Natural killer cell treated with Interleukin-12 subunit alpha and Interleukin-12 subunit beta and Interleukin-15 and Interleukin-18, amount 100 ng/mL, for 72 hours (primary cell): Measurements from ENCODE around the gene UGGT1. TPM values are rescaled to one million over a fixed set of nuclear protein-coding genes. Genes with fewer than 3 reads are reported as not detected.

Experiments
- ATAC-seq, 2 donors: fragments of 150-1000 bp; cut with Tn5 transposase in 1 of 2; sonication (Bioruptor Pico), chemical (Tn5 transposase) in 1 of 2; 2 replicates each; pipeline ENCODE4 v1.10.0; 2021
- DNase-seq: peaks from one replicate; pipeline ENCODE4 v3.0.0; 2022; ENCODE audit warnings: low spot score
- H3K27ac Mint-ChIP-seq, 2 donors: 1 replicate in 1 of 2; 2 replicates in 1 of 2; pipeline ENCODE4 v1.8.0; 2022; ENCODE audit warnings: mixed read lengths in 2 of 2, mild to moderate bottlenecking in 1 of 2, moderate library complexity in 1 of 2
- H3K27me3 Mint-ChIP-seq, 2 donors: 1 replicate in 1 of 2; 2 replicates in 1 of 2; pipeline ENCODE4 v1.8.0; 2022; ENCODE audit warnings: mixed read lengths in 2 of 2
- H3K36me3 Mint-ChIP-seq: one replicate; pipeline ENCODE4 v1.8.0; 2022; ENCODE audit warnings: mixed read lengths
- H3K4me1 Mint-ChIP-seq, 2 donors: 1 replicate in 1 of 2; 2 replicates in 1 of 2; pipeline ENCODE4 v1.8.0; 2022; ENCODE audit warnings: low read depth in 2 of 2, mixed read lengths in 2 of 2, mild to moderate bottlenecking in 1 of 2
- H3K4me3 Mint-ChIP-seq: one replicate; pipeline ENCODE4 v1.8.0; 2022; ENCODE audit warnings: mixed read lengths
- H3K9me3 Mint-ChIP-seq: 2 replicates; pipeline ENCODE4 v1.8.0; 2022; ENCODE audit warnings: mixed read lengths
- total RNA-seq, 2 donors: library from RNA; stranded (reverse); gene quantifications; one replicate each; pipeline ENCODE4 v1.2.3, GENCODE V29; 2022

Gene UGGT1
- total RNA-seq, 2 donors from 2014 or later: 64.8 to 76.5 TPM

GRCh38 chr2:128232965-128233789 is 142.2 kb downstream of the UGGT1 start:
- Mint-ChIP-seq H3K36me3 (no peaks in the 10 kb centered on the region), H3K4me1 (no peaks in the 10 kb centered on the region), H3K27me3 (peaks cover 0 to 3% of the 10 kb centered on the region in 2 donors), H3K27ac (peak overlapping the region in 1 of 2 donors; percentile 75), H3K9me3 (no peaks in the 10 kb centered on the region), H3K4me3 (peak overlapping the region; percentile 71)
- DNase-seq (peak; percentile 89), ATAC-seq (peak; percentile 97)

DNA sequence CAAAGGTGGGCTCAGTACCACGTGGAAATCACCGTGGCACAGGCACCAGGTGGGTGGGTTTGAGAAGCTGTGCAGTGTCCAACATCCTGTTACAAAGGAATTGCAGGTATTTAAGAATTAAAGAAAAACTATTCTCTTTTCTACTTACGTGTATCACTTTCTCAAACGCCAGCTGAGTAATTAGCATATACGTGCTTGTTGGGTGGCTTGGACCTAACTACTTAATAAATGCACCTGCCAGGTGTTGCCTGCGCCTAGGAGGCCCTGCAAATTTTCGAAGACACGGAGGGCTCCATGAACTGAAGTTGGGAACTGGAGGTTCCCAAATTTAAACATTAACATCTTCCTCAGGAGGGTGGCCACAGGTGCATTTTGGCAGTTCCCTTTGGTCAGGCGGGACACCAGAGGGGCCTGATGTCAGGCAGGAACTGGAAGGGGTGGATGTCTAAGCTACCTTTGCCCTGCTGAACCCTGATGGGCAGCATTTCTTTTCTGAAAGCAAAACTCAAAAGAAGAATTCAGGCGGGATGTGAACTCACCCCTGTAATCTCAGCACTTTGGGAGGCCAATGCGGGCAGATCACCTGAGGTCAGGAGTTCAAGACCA is 142.9 kb downstream of the UGGT1 start:
- Mint-ChIP-seq H3K27ac (peak overlapping the region in 1 of 2 donors; percentile 75), H3K27me3 (peaks cover 0 to 3% of the 10 kb centered on the region in 2 donors), H3K4me1 (no peaks in the 10 kb centered on the region), H3K4me3 (peak overlapping the region; percentile 71), H3K9me3 (no peaks in the 10 kb centered on the region), H3K36me3 (no peaks in the 10 kb centered on the region)
- DNase-seq (no peak), ATAC-seq (no peak)

GRCh38 chr2:128234613-128235012 is 143.6 kb downstream of the UGGT1 start:
- DNase-seq: no peak
- no peaks in the 10 kb centered on the region for H3K4me1 Mint-ChIP-seq
- no peak for ATAC-seq
- H3K36me3 Mint-ChIP-seq: no peaks in the 10 kb centered on the region
- H3K27me3 Mint-ChIP-seq: peaks cover 0 to 3% of the 10 kb centered on the region in 2 donors
- H3K9me3 Mint-ChIP-seq: no peaks in the 10 kb centered on the region
- no peak overlapping the region for H3K4me3 Mint-ChIP-seq
- H3K27ac Mint-ChIP-seq: no peak overlapping the region

- Mint-ChIP-seq H3K27me3 (peaks cover 0 to 3% of the 10 kb centered on the region in 2 donors), H3K27ac (no peak overlapping the region), H3K9me3 (no peaks in the 10 kb centered on the region), H3K36me3 (no peaks in the 10 kb centered on the region), H3K4me1 (no peaks in the 10 kb centered on the region), H3K4me3 (no peak overlapping the region)
- ATAC-seq: no peak
- DNase-seq: no peak
Measured at GRCh38 chr2:128235581-128235980, 144.6 kb downstream of the UGGT1 start.

DNA sequence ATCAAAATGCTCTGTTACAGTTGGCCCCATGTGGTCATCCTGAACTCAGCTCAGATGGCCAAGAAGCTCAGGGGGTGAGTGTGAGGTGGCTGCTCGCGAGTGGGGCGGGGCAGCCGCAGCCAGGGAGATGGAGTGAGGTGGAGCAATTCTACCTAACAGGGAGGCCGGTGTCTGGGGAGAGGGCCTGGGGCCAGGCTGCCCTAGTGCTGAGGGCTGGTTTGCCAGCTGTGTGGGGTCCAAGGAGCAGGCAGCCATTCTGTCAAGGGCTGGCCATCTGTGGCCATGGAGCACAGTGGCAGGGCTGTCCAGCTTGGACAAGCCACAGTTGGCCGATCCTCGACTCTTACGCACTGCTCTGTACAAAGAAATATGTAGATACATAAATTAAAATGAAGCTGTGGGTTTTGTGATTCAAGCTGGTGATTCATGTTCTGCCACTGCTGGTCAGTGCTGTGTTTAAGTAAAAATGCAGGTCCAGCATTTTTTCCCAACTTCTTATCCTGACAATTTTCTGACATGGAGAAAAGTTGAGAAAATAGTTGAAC is 145.6 kb downstream of the UGGT1 start:
- Mint-ChIP-seq H3K4me3 (no peak overlapping the region), H3K27me3 (peaks cover 0 to 3% of the 10 kb centered on the region in 2 donors), H3K4me1 (no peaks in the 10 kb centered on the region), H3K9me3 (no peaks in the 10 kb centered on the region), H3K27ac (no peak overlapping the region), H3K36me3 (no peaks in the 10 kb centered on the region)
- DNase-seq: no peak
- no peak for ATAC-seq

- Mint-ChIP-seq H3K4me3 (no peak overlapping the region), H3K27ac (no peak overlapping the region), H3K9me3 (no peaks in the 10 kb centered on the region), H3K27me3 (peaks cover 0 to 3% of the 10 kb centered on the region in 2 donors), H3K36me3 (no peaks in the 10 kb centered on the region), H3K4me1 (no peaks in the 10 kb centered on the region)
- no peak for DNase-seq
- ATAC-seq: no peak
Measured at GRCh38 chr2:128237081-128237534, 146.1 kb downstream of the UGGT1 start.

- Mint-ChIP-seq H3K4me1 (no peaks in the 10 kb centered on the region), H3K27me3 (peaks cover 0 to 3% of the 10 kb centered on the region in 2 donors), H3K9me3 (no peaks in the 10 kb centered on the region), H3K36me3 (no peaks in the 10 kb centered on the region), H3K4me3 (no peak overlapping the region), H3K27ac (no peak overlapping the region)
- ATAC-seq (no peak), DNase-seq (no peak)
Measured at GRCh38 chr2:128237911-128238697, 147.1 kb downstream of the UGGT1 start.

DNA sequence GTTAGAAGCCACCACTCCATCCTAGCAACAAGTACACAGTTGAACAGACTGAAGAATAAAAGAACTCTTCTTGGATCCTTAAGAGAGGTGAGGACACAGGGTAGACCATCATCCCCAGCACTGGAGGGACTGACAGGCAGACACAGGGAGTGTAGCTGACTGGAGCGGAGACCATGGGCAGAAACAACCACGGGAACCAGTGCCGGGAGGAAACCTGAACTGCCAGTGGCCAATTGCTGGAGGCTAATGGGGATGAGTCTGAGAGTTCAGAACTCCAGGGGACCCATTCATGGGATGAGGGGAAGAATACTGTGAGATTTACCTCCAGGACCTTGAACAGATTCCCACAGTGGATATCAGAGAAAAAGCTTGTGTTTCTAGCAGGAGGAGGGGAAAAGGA is 150.9 kb downstream of the UGGT1 start:
- H3K4me3 Mint-ChIP-seq: no peak overlapping the region
- no peak for ATAC-seq
- peaks cover 0 to 6% of the 10 kb centered on the region in 2 donors for H3K4me1 Mint-ChIP-seq
- no peaks in the 10 kb centered on the region for H3K9me3 Mint-ChIP-seq
- no peak for DNase-seq
- no peaks in the 10 kb centered on the region for H3K27me3 Mint-ChIP-seq
- no peaks in the 10 kb centered on the region for H3K36me3 Mint-ChIP-seq
- H3K27ac Mint-ChIP-seq: no peak overlapping the region

Other genes starting within 250 kb of the UGGT1 start
- 10 to 100 TPM; 54.7 to 71.9 TPM for gene POLR2D, start 233.0 kb upstream of the UGGT1 start, total RNA-seq
- gene AMMECR1L, start 205.2 kb upstream of the UGGT1 start, total RNA-seq: 10 to 100 TPM; 20.6 to 24.9 TPM
- gene SAP130, start 63.1 kb upstream of the UGGT1 start, total RNA-seq: 10 to 100 TPM; 31.2 to 35.3 TPM
- 10 to 100 TPM; 17.5 to 25.5 TPM for gene HS6ST1, start 227.7 kb downstream of the UGGT1 start, total RNA-seq